ENCODE data around the gene APOBEC4.

GRCh38 chr1:183622884-183623785 is 30.0 kb downstream of the APOBEC4 start:
- TF ChIP-seq CTCF (IDR thresholded peaks at IDR 0.05; ENCODE audit: insufficient read depth, low read length) (peak; percentile 69), POLR2AphosphoS5 (IDR thresholded peaks at IDR 0.05; ENCODE audit: low read depth) (no peak)
